ENCODE data around the gene BCAS1.
"Not testable (repeated sequence)": the region's sequence is repeated elsewhere in the genome, so short reads cannot be mapped to it uniquely, and the experiment has no call there.

BCAS1 gene

GRCh38 chr20:54019585-54019984 is 50.8 kb downstream of the BCAS1 start:
- DNase-seq (ENCODE audit: low read depth in 2 of 2), result no peak

- DNase-seq (ENCODE audit: low read depth in 2 of 2), result no peak
These were observed 51.3 kb downstream of the BCAS1 start for GRCh38 chr20:54019127-54019526.

GRCh38 chr20:54017846-54018245 is 52.5 kb downstream of the BCAS1 start:
- no peak for DNase-seq (ENCODE audit: low read depth in 2 of 2)

DNA sequence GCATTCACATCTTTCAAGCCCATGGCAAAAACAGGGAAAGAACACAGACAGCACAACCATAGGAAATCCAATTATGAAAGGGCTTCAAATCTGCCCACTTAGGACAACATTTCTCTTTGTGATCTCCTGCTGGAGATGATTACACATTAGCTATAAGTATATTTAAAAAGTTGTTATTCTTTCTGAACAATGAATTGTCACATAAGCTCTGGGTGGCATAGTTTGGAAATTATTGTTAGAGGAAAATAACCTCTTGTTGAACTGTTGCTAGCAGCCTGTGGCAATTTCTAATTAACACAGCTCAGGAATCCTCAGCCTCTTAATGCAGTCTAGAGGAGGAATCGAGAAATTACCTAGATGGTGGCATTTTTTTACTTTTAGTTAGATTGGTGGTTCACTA is 54.9 kb downstream of the BCAS1 start:
- no peak for DNase-seq (ENCODE audit: low read depth in 2 of 2)

- DNase-seq (ENCODE audit: low read depth in 2 of 2), result no peak
These were observed 56.0 kb downstream of the BCAS1 start for GRCh38 chr20:54014293-54014926.

GRCh38 chr20:54013471-54013870 is 56.9 kb downstream of the BCAS1 start:
- no peak for DNase-seq (ENCODE audit: low read depth in 2 of 2)

DNA sequence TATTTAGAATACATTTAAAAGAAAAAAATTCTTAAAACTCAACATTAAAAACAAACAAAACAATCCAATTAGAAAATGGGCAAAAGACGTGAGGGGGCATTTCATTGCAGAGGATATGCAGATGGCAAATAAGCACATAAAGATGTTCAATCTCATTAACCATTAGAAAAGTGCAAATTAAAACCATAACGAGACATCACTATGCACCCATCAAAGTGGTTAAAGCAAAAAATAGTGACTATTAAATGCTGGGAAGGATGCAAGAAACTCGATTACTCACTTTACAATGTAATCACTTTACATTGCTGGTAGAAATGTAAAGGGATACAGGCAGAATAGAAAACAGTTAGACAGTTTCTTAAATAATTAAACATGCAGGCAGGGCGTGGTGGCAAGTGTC is 59.0 kb downstream of the BCAS1 start:
- no peak for DNase-seq (ENCODE audit: low read depth in 2 of 2)

GRCh38 chr20:54006216-54006615 is 64.2 kb downstream of the BCAS1 start:
- DNase-seq (ENCODE audit: low read depth in 2 of 2), result not testable (repeated sequence)

GRCh38 chr20:54005524-54005923 is 64.9 kb downstream of the BCAS1 start:
- no peak for DNase-seq (ENCODE audit: low read depth in 2 of 2)

GRCh38 chr20:54004445-54004844 is 65.9 kb downstream of the BCAS1 start:
- no peak for DNase-seq (ENCODE audit: low read depth in 2 of 2)

DNA sequence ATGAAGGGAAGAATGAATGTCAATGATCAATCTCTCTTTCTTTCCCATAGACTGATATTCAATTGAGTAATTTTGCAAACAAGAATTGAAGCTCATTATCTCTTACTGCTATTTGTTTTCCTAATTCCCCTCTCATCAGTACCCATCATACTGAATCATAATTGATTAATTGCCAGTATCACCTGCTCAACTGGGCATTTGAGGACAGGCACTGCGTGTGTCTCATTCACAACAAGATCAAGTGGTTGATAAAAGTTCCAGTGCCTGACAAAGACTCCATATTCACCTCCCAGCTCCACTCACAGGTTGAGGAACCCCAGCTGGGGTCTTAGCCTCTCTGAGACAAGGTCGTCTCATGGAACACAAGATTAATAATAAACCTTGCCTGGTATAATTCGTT is 67.7 kb downstream of the BCAS1 start:
- no peak for DNase-seq (ENCODE audit: low read depth in 2 of 2)

- DNase-seq (ENCODE audit: low read depth in 2 of 2), result no peak
These were observed 68.3 kb downstream of the BCAS1 start for GRCh38 chr20:54002056-54002575.

- DNase-seq (ENCODE audit: low read depth in 2 of 2), result no peak
These were observed 69.5 kb downstream of the BCAS1 start for GRCh38 chr20:54000914-54001313.

- no peak for DNase-seq (ENCODE audit: low read depth in 2 of 2)
These were observed 70.1 kb downstream of the BCAS1 start for GRCh38 chr20:54000262-54000661.

DNA sequence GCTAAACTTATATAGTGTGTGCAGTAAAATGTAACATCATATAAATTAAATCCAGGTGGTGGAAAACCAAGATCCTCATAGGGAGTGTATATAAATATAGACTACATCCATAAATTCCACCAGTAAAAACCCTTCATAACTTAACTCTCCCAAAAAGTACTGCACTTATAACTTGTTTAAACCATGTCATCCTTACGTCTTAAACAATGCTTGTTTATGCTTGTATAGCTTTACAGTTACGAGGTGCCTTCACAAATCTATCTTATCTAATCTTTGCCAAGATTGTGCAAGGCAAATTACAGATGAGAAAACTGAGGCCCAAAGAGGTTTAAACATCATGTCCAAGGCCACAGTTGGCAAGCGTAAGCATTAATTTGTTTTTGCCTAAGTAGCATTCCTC is 71.3 kb downstream of the BCAS1 start:
- peak; percentile 44 to 49 for DNase-seq (ENCODE audit: low read depth in 2 of 2)

DNA sequence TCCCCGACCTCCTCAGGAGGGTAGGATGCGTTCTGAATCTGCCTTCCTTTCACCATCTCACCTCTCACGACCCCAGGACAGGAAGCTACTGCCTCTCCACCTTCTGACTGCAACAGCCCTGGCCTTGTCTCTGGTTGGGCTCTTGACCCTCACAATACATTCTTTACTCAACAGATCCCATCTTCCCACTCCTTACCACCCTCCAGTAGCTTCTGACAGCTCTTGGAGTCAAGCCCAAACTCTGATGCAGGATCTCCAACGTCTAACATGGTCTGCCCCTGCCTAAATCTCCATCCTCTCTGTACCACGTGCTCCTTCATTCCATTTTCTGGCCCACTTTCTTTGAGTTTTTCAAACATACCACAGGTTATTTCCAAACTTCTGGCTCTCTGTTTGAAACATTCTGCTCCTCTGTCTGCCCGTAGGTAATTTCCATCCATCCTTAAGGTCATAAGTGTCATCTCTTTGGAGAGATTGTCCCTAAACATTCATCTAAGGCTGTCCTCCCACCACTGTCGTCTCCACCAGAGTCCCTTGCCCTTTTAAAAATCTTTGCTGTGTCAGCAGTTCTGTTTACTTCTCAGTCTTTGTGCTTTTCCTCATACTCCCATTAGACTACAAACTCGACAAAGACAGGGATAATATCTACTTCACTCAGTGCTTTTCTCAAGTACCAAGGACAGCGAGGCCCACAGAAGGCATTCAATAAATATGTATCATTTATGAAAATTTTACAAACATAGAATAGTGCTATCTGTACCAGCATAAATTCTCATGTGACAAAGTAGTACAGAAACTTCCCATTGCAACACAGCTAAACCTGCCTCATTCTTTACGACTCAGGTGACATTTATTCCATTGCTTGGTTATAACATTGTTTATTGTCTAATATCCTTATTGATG is 73.6 kb downstream of the BCAS1 start:
- no peak for DNase-seq (ENCODE audit: low read depth in 2 of 2)

GRCh38 chr20:53995949-53996348 is 74.4 kb downstream of the BCAS1 start:
- no peak for DNase-seq (ENCODE audit: low read depth in 2 of 2)

DNA sequence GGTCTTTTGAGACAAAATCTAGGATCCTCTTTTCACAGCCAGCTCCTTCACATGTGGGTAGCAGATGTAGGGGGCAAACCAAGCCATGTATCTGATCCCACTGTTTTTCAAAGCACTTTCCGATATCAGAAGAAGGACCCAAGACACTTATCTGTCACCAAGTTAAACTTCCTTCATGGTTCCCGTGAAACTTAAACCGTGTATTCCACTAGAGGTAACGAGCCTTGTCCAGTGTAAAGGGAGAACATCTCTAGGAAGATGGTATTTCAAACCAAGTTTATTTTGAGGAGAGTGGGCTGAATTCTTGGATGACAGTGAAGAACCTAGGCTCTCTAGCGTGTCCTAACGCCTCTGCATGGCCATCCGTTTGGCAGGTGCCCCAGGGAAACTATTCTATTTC is 76.3 kb downstream of the BCAS1 start:
- DNase-seq (ENCODE audit: low read depth in 2 of 2), result no peak

GRCh38 chr20:53993310-53993709 is 77.1 kb downstream of the BCAS1 start:
- DNase-seq (ENCODE audit: low read depth in 2 of 2), result no peak

GRCh38 chr20:53990768-53991450 is 79.5 kb downstream of the BCAS1 start:
- DNase-seq (ENCODE audit: low read depth in 2 of 2), result peak; percentile 16 to 24

DNA sequence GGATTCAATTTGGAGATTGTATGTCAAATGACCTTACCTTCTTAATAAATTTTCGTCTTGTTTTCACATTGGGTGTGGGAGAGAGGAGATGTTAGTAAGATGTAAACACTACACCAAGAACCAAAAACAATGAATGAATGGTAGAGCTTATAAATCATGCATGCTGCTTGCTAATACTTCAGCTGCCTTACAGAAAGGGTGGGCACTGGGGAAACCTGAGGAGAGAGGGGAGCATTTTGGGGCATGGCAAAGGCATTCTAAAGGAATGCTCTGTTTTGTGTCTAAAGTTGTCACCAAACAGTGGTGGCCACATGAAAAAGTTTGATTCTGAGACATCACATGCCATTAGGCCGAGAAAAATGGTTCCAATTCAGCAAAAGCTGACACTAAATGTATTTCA is 80.4 kb downstream of the BCAS1 start:
- DNase-seq (ENCODE audit: low read depth in 2 of 2), result no peak

DNA sequence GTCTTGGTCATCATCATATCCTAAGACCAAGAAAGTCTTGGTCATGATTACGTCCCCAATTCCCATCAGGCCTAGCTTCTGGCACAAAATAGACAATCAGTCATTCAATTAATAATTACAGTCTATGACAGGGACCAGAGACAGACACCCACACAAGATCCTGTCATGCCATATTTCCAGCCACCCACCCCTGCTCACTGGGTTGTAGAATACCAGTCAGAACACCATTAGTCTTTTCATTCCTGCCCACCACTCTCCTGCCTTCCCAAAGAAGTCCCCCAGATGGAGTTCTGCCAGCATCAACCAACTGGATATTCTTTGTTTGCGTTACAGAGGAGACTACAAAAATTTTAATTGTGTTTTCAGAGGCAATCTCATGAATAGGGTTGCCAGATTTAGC is 81.0 kb downstream of the BCAS1 start:
- DNase-seq (ENCODE audit: low read depth in 2 of 2), result no peak

All from fibroblast of skin of left quadriceps (primary cell).